ENCODE results near the gene GUCY2F.

The GUCY2F gene

GRCh38 chrX:109481986-109482385, at the start of gene GUCY2F:
GUCY2F (minus strand) TSS chrX:109482086; CDS start chrX:109475936, 6,150 bp downstream.
- DNase-seq (ENCODE audit: low read depth in 2 of 2), result no peak
- no peak within 1 kb of the TSS for H3K4me3 ChIP-seq (replicated peaks in 1 of 2; ENCODE audit: low read depth in 2 of 2, low read length in 2 of 2)
- TF ChIP-seq CTCF (IDR thresholded peaks at IDR 0.05; ENCODE audit: low read depth, low read length), result no peak

GRCh38 chrX:109519001-109519400, 37.1 kb upstream of the GUCY2F start:
- no peak overlapping the region for H3K4me3 ChIP-seq (replicated peaks in 1 of 2; ENCODE audit: low read depth in 2 of 2, low read length in 2 of 2)
- no peak for TF ChIP-seq CTCF (IDR thresholded peaks at IDR 0.05; ENCODE audit: low read depth, low read length)
- DNase-seq (ENCODE audit: low read depth in 2 of 2), result no peak

GRCh38 chrX:109511113-109511512, 29.2 kb upstream of the GUCY2F start:
- no peak overlapping the region for H3K4me3 ChIP-seq (replicated peaks in 1 of 2; ENCODE audit: low read depth in 2 of 2, low read length in 2 of 2)
- no peak for DNase-seq (ENCODE audit: low read depth in 2 of 2)
- TF ChIP-seq CTCF (IDR thresholded peaks at IDR 0.05; ENCODE audit: low read depth, low read length), result no peak

- no peak overlapping the region for H3K4me3 ChIP-seq (replicated peaks in 1 of 2; ENCODE audit: low read depth in 2 of 2, low read length in 2 of 2)
- DNase-seq (ENCODE audit: low read depth in 2 of 2), result no peak
- no peak for TF ChIP-seq CTCF (IDR thresholded peaks at IDR 0.05; ENCODE audit: low read depth, low read length)
Observed at GRCh38 chrX:109508915-109509314, 27.0 kb upstream of the GUCY2F start.

- no peak for TF ChIP-seq CTCF (IDR thresholded peaks at IDR 0.05; ENCODE audit: low read depth, low read length)
- no peak for DNase-seq (ENCODE audit: low read depth in 2 of 2)
- no peak overlapping the region for H3K4me3 ChIP-seq (replicated peaks in 1 of 2; ENCODE audit: low read depth in 2 of 2, low read length in 2 of 2)
Observed at GRCh38 chrX:109501176-109501575, 19.3 kb upstream of the GUCY2F start.

- DNase-seq (ENCODE audit: low read depth in 2 of 2), result no peak
- TF ChIP-seq CTCF (IDR thresholded peaks at IDR 0.05; ENCODE audit: low read depth, low read length), result no peak
- H3K4me3 ChIP-seq (replicated peaks in 1 of 2; ENCODE audit: low read depth in 2 of 2, low read length in 2 of 2), result no peak overlapping the region
Observed at GRCh38 chrX:109498434-109498833, 16.5 kb upstream of the GUCY2F start.

- no peak for DNase-seq (ENCODE audit: low read depth in 2 of 2)
- H3K4me3 ChIP-seq (replicated peaks in 1 of 2; ENCODE audit: low read depth in 2 of 2, low read length in 2 of 2), result no peak overlapping the region
- no peak for TF ChIP-seq CTCF (IDR thresholded peaks at IDR 0.05; ENCODE audit: low read depth, low read length)
Observed at GRCh38 chrX:109489174-109489573, 7.3 kb upstream of the GUCY2F start.

Measured in cardiac fibroblast (primary cell).